Measurements from ENCODE around the gene RPUSD1.

DNA sequence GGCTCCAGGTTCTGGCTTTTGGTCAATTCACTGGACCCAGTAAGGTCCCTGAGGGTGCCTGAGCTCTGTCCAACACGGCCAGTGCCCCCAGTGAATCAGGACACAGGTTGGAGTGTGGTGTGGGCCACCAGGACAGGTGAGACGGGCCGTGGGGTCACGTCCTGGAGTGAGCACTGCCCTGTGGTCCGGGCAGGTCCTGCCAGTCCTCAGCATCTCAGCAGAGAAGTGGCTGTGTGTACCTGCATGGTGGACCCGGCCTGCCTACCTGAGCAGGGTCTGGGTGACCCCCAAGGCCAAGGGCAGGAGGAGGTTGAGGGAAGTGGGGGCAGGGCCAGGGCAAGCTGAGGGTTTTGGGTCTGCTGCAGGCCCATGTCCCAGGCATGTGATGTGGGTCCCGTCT is 14.3 kb upstream of the RPUSD1 start:
- TF ChIP-seq POLR2A (IDR thresholded peaks at IDR 0.05; ENCODE audit: extremely low read depth, insufficient read length), result no peak
- TF ChIP-seq, protein P1, sequence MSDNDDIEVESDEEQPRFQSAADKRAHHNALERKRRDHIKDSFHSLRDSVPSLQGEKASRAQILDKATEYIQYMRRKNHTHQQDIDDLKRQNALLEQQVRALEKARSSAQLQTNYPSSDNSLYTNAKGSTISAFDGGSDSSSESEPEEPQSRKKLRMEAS (IDR thresholded peaks at IDR 0.05; ENCODE audit: low read depth, low read length), result no peak
- TF ChIP-seq, protein P2, sequence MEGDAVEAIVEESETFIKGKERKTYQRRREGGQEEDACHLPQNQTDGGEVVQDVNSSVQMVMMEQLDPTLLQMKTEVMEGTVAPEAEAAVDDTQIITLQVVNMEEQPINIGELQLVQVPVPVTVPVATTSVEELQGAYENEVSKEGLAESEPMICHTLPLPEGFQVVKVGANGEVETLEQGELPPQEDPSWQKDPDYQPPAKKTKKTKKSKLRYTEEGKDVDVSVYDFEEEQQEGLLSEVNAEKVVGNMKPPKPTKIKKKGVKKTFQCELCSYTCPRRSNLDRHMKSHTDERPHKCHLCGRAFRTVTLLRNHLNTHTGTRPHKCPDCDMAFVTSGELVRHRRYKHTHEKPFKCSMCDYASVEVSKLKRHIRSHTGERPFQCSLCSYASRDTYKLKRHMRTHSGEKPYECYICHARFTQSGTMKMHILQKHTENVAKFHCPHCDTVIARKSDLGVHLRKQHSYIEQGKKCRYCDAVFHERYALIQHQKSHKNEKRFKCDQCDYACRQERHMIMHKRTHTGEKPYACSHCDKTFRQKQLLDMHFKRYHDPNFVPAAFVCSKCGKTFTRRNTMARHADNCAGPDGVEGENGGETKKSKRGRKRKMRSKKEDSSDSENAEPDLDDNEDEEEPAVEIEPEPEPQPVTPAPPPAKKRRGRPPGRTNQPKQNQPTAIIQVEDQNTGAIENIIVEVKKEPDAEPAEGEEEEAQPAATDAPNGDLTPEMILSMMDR (IDR thresholded peaks at IDR 0.05; ENCODE audit: low read depth, low read length), result no peak
